GM19463 (cell line): ENCODE results near the gene SRP9.
"Not testable (repeated sequence)": the region's sequence is repeated elsewhere in the genome, so short reads cannot be mapped to it uniquely, and the experiment has no call there.

Experiments used
- ATAC-seq: cut with Tn5 transposase; IDR thresholded peaks from one replicate; pipeline ENCODE4 v1.9.1; 2021; ENCODE audit warnings: mild to moderate bottlenecking, moderate library complexity; ENCODE audit not compliant: unreplicated experiment

Gene SRP9

DNA sequence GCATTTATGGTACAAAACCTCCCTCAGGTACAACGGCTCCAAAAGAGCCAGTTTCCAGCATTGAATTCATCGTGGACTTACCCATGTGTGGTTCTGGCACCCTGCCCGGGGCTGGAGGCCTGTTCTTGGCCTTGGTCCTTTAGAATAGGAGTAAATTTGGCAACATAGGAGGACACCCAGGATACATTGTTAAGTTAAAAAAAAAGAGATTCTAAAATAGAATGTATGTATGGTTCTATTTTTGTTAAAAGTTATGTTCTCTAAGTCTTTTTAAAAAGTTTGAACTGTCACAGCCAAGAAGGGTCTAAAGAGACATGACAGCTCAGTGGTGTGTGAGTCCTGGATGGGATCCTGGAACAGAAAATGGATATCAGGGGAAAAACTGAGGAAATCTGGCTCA lies 58.2 kb downstream of the SRP9 start:
- no peak for ATAC-seq

DNA sequence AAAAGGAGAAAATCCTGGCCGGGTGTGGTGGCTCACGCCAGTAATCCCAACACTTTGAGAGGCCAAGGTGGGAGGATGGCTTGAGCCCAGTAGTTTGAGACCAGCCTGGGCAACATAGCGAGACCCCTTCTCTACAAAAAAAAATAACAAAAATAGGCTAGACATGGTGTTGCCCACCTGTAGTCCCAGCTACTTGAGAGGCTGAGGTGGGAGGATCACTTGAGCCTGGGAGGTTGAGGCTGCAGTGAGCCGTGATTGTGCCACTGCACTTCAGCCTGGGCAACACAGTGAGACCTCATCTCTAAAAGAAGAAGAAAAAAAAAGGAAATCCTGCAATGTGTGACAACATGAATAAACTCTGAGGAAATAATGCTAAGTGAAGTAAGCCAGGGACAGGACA lies 58.7 kb downstream of the SRP9 start:
- ATAC-seq = not testable (repeated sequence)

DNA sequence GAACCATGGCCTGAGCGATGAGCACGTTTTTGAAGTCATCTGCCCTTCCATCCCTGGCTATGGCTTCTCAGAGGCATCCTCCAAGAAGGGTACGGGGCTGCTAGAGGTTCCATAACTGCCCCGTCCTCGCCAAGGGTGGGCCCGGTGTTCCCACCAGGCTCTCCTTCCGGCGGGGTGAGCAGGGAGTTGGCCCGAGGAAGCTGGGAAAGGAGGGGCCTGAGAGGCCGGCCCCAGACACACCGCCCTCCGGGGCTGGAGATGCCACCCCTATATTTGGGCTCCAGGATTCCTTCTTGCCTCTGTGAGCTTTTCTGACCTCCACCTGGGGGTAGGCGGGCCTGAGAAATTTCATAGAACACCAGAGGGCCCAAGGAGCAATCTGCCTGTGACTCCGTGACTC lies 61.2 kb downstream of the SRP9 start:
- no peak for ATAC-seq
